HepG2 (cell line): ENCODE measurements around the gene TTC39C. TPM values are rescaled to one million over a fixed set of nuclear protein-coding genes. Genes with fewer than 3 reads are reported as not detected.

Source experiments
- ATAC-seq: fragments of 200-7000 bp; cut with Tn5 transposase; 3 replicates; pipeline ENCODE4 v1.9.1; 2020; ENCODE audit warnings: mild to moderate bottlenecking, moderate library complexity
- BruUV-seq: library from RNA; stranded (reverse); fragments of 400-500 nt; replicated peaks from 2 replicates; lab custom pipeline; 2021; lab: Mats Ljungman, UMichigan
- CTCF ChIA-PET: fragments of 300-600 bp; formaldehyde crosslinking; extraction: SDS; loops from one replicate; lab custom pipeline; 2021; ENCODE audit warnings: low total read pairs, inconsistent platforms, low intra/inter-chr PET ratio; lab: Yijun Ruan, JAX
- POLR2A ChIA-PET: fragments of 350-600 bp; sonication (Branson Sonifier 250); formaldehyde crosslinking; loops from one replicate; lab custom pipeline; 2020; ENCODE audit warnings: antibody characterized with exemption, inconsistent platforms; lab: Yijun Ruan, JAX
- DNase-seq: peaks from one replicate; pipeline ENCODE4 v3.0.0-alpha.2; 2015; ENCODE audit warnings: low spot score
- FAIRE-seq: peaks from 3 replicates; lab custom pipeline; 2011; peaks lifted over from hg19 to GRCh38; lab: Jason Lieb, UNC
- H2AFZ ChIP-seq: one replicate; pipeline ENCODE4 v1.6.1; 2011; ENCODE audit warnings: low read length, inconsistent platforms
- H3K27ac ChIP-seq: fragments of 300-600 bp; 3 replicates; pipeline ENCODE4 v1.8.0; 2011; ENCODE audit warnings: mixed run types, mild to moderate bottlenecking, mixed read lengths, low read length, inconsistent platforms; ENCODE audit not compliant: insufficient read depth; ENCODE audit errors: extremely low read length
- H3K27me3 ChIP-seq, 2 experiments: fragments of 200-600 bp in 1 of 2; 2 replicates in 1 of 2; 3 replicates in 1 of 2; pipeline versions ENCODE4 v1.6.0 to v1.8.0; 2011; ENCODE audit warnings: low read length in 2 of 2, mild to moderate bottlenecking in 2 of 2, moderate library complexity in 2 of 2, inconsistent platforms in 1 of 2; ENCODE audit not compliant: insufficient read depth in 2 of 2, control insufficient read depth in 1 of 2
- H3K36me3 ChIP-seq, 2 experiments: fragments of 200-600 bp in 1 of 2; replicated peaks in 1 of 2; 2 replicates in 1 of 2; 3 replicates in 1 of 2; pipeline versions ENCODE4 v1.5.1 to v1.8.0; 2011; ENCODE audit warnings: low read length in 2 of 2, inconsistent platforms in 1 of 2; ENCODE audit not compliant: insufficient read depth in 2 of 2, control insufficient read depth in 1 of 2
- H3K4me1 ChIP-seq: 2 replicates; pipeline ENCODE4 v1.5.1; 2012; ENCODE audit warnings: low read length, inconsistent platforms; ENCODE audit not compliant: insufficient read depth
- H3K4me2 ChIP-seq: 2 replicates; pipeline ENCODE4 v1.6.0; 2011; ENCODE audit warnings: low read depth, low read length, inconsistent platforms
- H3K4me3 ChIP-seq, 3 experiments: fragments of 200-600 bp in 1 of 3; sonication (generic), shearing (Covaris generic) in 1 of 3; replicated peaks in 1 of 3; 2 replicates each; pipeline ENCODE4 v1.5.1; 2011 to 2016; ENCODE audit warnings: low read length in 3 of 3, inconsistent platforms in 2 of 3, low read depth in 2 of 3, mild to moderate bottlenecking in 2 of 3, control low read depth in 1 of 3, mixed read lengths in 1 of 3; ENCODE audit not compliant: insufficient read depth in 1 of 3
- H3K79me2 ChIP-seq: one replicate; pipeline ENCODE4 v1.6.1; 2011; ENCODE audit warnings: low read length, inconsistent platforms; ENCODE audit not compliant: insufficient read depth
- H3K9ac ChIP-seq: 2 replicates; pipeline ENCODE4 v1.6.0; 2011; ENCODE audit warnings: mild to moderate bottlenecking, low read depth, low read length, inconsistent platforms; ENCODE audit not compliant: insufficient read depth
- H3K9me3 ChIP-seq: 2 replicates; pipeline ENCODE4 v1.5.1; 2012; ENCODE audit warnings: mild to moderate bottlenecking, low read length
- H4K20me1 ChIP-seq: 2 replicates; pipeline ENCODE4 v1.6.0; 2011; ENCODE audit warnings: inconsistent platforms, mild to moderate bottlenecking, low read length, moderate library complexity; ENCODE audit not compliant: insufficient read depth
- ARNT2 ChIP-seq: sonication (generic); formaldehyde crosslinking; IDR thresholded peaks from 2 replicates; pipeline ENCODE4 v1.8.0; 2022; ENCODE audit warnings: mild to moderate bottlenecking, low read depth, missing genetic modification reagents, moderate library complexity
- CHD4 ChIP-seq: fragments of 200-600 bp; sonication (generic); IDR thresholded peaks from 2 replicates; pipeline ENCODE4 v1.7.0; 2017; ENCODE audit warnings: mild to moderate bottlenecking, low read length, borderline replicate concordance
- E2F1 ChIP-seq: sonication (generic); formaldehyde crosslinking; IDR thresholded peaks from 2 replicates; pipeline ENCODE4 v1.5.0; 2020; ENCODE audit warnings: missing genetic modification reagents
- HNF4G ChIP-seq, 2 experiments: sonication (generic) in 1 of 2; formaldehyde crosslinking in 1 of 2; IDR thresholded peaks; 2 replicates each; pipeline versions ENCODE4 v1.4.0 to v1.6.1; 2011 to 2020; ENCODE audit warnings: borderline replicate concordance in 2 of 2, low read depth in 2 of 2, mild to moderate bottlenecking in 2 of 2, low read length in 1 of 2, missing genetic modification reagents in 1 of 2, moderate library complexity in 1 of 2
- PCBP2 ChIP-seq: fragments of 200-400 bp; formaldehyde crosslinking; optimal IDR thresholded peaks from 2 replicates; pipeline ENCODE3; 2018; ENCODE audit warnings: low read length, low read depth; ENCODE audit not compliant: poor library complexity, severe bottlenecking
- SIX4 ChIP-seq: sonication (generic); formaldehyde crosslinking; IDR thresholded peaks from 2 replicates; pipeline ENCODE4 v1.4.0; 2020; ENCODE audit warnings: missing genetic modification reagents
- TRAFD1 ChIP-seq: sonication (generic); formaldehyde crosslinking; IDR thresholded peaks from 2 replicates; pipeline ENCODE4 v1.5.1; 2020; ENCODE audit warnings: missing genetic modification reagents, mild to moderate bottlenecking, borderline replicate concordance
- ZBTB38 ChIP-seq: sonication (generic); formaldehyde crosslinking; IDR thresholded peaks from 2 replicates; pipeline ENCODE4 v1.5.1; 2020; ENCODE audit warnings: mild to moderate bottlenecking, missing genetic modification reagents
- ZNF329 ChIP-seq: sonication (generic); formaldehyde crosslinking; IDR thresholded peaks from 2 replicates; pipeline ENCODE4 v1.9.0; 2021; ENCODE audit warnings: low read depth, mild to moderate bottlenecking, missing genetic modification reagents
- ZNF556 ChIP-seq: sonication (generic); formaldehyde crosslinking; IDR thresholded peaks from 2 replicates; pipeline ENCODE4 v1.4.0; 2020; ENCODE audit warnings: mild to moderate bottlenecking, missing genetic modification reagents, borderline replicate concordance
- ZNF770 ChIP-seq: sonication (generic); formaldehyde crosslinking; IDR thresholded peaks from 2 replicates; pipeline ENCODE4 v1.5.0; 2020; ENCODE audit warnings: mild to moderate bottlenecking, missing genetic modification reagents
- ZNF775 ChIP-seq: sonication (generic); formaldehyde crosslinking; IDR thresholded peaks from 2 replicates; pipeline ENCODE4 v1.4.0; 2020; ENCODE audit warnings: missing genetic modification reagents, mild to moderate bottlenecking, moderate library complexity, borderline replicate concordance
- ZNF841 ChIP-seq: sonication (generic); formaldehyde crosslinking; IDR thresholded peaks from 2 replicates; pipeline ENCODE4 v1.8.1; 2023; ENCODE audit warnings: missing genetic modification reagents, borderline replicate concordance
- WGBS: methylation state at CpG from one replicate; pipeline ENCODE4 v1.1.6; 2017; ENCODE audit warnings: low lambda C conversion rate; 5-methylcytosine and 5-hydroxymethylcytosine counted together
- in situ Hi-C: cut with HindIII; loops from 2 replicates; pipeline ENCODE4 v1.10.0; 2017; ENCODE audit warnings: low pct_unique_long_range_greater_than_20kb; ENCODE audit not compliant: extremely low pct_ligation_motif_present
- intact Hi-C: fragments of 100-400 bp; cut with micrococcal nuclease; formaldehyde crosslinking; loops from one replicate; pipeline ENCODE4 v1.10.0; 2022; ENCODE audit not compliant: unreplicated experiment
- polyA plus RNA-seq, 8 experiments: library from polyadenylated mRNA; depleted of rRNA in 3 of 8; stranded (reverse) in 7 of 8; unstranded in 1 of 8; fragments of >200 nt; fragmentation: Illumina TruSeq in 4 of 8; extraction: Trizol in 4 of 8; gene quantifications; 2 replicates each; pipeline versions ENCODE4 v1.2.1 to v1.2.3, GENCODE V29; 2011 to 2016; ENCODE audit warnings: low read depth in 4 of 8, missing spikeins in 1 of 8, mixed read lengths in 1 of 8; ENCODE audit not compliant: insufficient read depth in 1 of 8
- total RNA-seq, 5 experiments: library from RNA; depleted of rRNA; stranded (reverse); fragments of >200 nt; fragmentation: Illumina TruSeq; extraction: Trizol; gene quantifications; 2 replicates each; pipeline ENCODE4 v1.2.3, GENCODE V29; 2016; ENCODE audit warnings: low read depth in 1 of 5
- TF ChIP-seq, protein P1 (sequence below): sonication (generic); formaldehyde crosslinking; IDR thresholded peaks from 2 replicates; pipeline ENCODE4 v1.8.0; 2022; ENCODE audit warnings: low read depth, missing genetic modification reagents

TTC39C gene
- total and polyA plus RNA-seq, 2 of the 13 experiments (the other 11 are each of a cell fraction or from before 2014, with no cell fraction given): 19.1 to 25.9 TPM

- POLR2A ChIA-PET: no interaction called here
- Histone ChIP-seq H3K27ac (no peak overlapping the region), H3K4me3 (no peak overlapping the region), H3K9ac (no peak overlapping the region), H4K20me1 (no peaks in the 10 kb centered on the region), H3K79me2 (no peaks in the 10 kb centered on the region), H3K9me3 (no peaks in the 10 kb centered on the region), H3K4me1 (no peaks in the 10 kb centered on the region), H3K36me3 (no peaks in the 10 kb centered on the region), H3K4me2 (no peak overlapping the region), H3K27me3 (no peaks in the 10 kb centered on the region), H2AFZ (no peak overlapping the region)
- CTCF ChIA-PET: no interaction called here
- BruUV-seq: no TSS peak
- no peak for ATAC-seq
- in situ Hi-C loops: no loop called here
- FAIRE-seq: no peak
- no peak for DNase-seq
- 93% methylated on average over 4 of the region's 4 CpGs for WGBS
- intact Hi-C loops: no loop called here
- no peak for TF ChIP-seq ZBTB38 (CRISPR knock-in tag)
- TF ChIP-seq ZNF556: no peak
- TF ChIP-seq CHD4: no peak
- no peak for TF ChIP-seq ARNT2 (CRISPR knock-in tag)
- no peak for TF ChIP-seq SIX4 (CRISPR knock-in tag)
- no peak for TF ChIP-seq ZNF775 (CRISPR knock-in tag)
- TF ChIP-seq ZNF841 (CRISPR knock-in tag): no peak
- TF ChIP-seq E2F1 (CRISPR knock-in tag): no peak
- no peak for TF ChIP-seq PCBP2
- TF ChIP-seq ZNF770 (CRISPR knock-in tag): no peak
- TF ChIP-seq TRAFD1: no peak
- TF ChIP-seq, protein P1, sequence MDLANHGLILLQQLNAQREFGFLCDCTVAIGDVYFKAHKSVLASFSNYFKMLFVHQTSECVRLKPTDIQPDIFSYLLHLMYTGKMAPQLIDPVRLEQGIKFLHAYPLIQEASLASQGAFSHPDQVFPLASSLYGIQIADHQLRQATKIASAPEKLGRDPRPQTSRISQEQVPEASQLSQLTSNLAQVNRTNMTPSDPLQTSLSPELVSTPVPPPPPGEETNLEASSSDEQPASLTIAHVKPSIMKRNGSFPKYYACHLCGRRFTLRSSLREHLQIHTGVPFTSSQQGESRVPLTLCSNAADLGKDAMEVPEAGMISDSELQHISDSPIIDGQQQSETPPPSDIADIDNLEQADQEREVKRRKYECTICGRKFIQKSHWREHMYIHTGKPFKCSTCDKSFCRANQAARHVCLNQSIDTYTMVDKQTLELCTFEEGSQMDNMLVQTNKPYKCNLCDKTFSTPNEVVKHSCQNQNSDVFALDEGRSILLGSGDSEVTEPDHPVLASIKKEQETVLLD (CRISPR knock-in tag): no peak
- TF ChIP-seq ZNF329 (CRISPR knock-in tag): no peak
- no peak for TF ChIP-seq HNF4G (IDR thresholded peaks at IDR 0.05; ENCODE audit: borderline replicate concordance, low read depth, low read length)
- no peak for TF ChIP-seq HNF4G (CRISPR knock-in tag; IDR thresholded peaks at IDR 0.05; ENCODE audit: borderline replicate concordance, low read depth)
These were observed 74.5 kb downstream of the TTC39C start for GRCh38 chr18:24089076-24089475.
